Measurements from ENCODE around the gene CHRDL2.

The CHRDL2 gene, protein sequence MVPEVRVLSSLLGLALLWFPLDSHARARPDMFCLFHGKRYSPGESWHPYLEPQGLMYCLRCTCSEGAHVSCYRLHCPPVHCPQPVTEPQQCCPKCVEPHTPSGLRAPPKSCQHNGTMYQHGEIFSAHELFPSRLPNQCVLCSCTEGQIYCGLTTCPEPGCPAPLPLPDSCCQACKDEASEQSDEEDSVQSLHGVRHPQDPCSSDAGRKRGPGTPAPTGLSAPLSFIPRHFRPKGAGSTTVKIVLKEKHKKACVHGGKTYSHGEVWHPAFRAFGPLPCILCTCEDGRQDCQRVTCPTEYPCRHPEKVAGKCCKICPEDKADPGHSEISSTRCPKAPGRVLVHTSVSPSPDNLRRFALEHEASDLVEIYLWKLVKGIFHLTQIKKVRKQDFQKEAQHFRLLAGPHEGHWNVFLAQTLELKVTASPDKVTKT

DNA sequence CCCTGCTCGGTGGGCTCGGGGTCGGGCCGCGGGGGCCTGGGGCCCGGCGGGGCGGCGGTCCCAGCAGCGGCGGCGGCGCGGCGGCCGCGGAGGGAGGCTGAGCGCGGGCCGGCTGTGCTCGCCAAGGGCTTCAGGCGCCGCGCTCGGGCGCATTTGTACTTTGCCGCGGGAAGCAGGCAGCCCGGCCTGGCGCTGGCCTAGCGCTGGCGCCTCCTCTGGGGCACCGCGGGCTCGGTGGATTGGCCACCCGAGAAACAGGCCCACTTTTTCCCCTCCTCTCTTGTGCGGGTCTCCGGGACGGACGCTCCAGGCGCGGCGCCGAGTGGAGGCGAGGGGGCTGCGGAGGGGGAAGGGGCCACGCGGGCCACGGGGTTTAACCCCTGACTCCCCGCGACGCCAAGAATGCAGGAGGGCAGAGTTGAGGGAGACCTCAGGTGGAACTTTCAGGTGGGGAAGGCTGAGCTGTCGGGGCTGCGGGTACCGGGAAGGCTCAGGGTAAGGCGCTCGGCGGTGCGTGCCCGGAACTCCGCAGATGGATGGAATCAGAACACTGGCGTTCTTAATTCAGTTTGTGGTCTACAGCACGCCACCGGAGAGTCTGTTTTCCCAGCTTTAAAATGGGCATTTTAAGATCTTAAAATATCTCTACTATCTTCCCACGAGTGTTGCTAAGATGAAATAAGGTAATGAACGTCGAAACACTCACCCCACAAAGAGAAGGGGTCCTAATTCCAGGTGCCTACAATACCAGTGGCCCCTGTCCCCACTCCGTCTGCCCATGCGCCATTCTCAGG, at the start of gene CHRDL2:
Gene CHRDL2, minus strand, starts transcription at position 126 of the 794 bp plus-strand sequence. CDS start 538 bp downstream, outside the sequence.
- no peak within 1 kb of the TSS for H3K4me3 ChIP-seq (ENCODE audit: low read length in 2 of 2)

DNA sequence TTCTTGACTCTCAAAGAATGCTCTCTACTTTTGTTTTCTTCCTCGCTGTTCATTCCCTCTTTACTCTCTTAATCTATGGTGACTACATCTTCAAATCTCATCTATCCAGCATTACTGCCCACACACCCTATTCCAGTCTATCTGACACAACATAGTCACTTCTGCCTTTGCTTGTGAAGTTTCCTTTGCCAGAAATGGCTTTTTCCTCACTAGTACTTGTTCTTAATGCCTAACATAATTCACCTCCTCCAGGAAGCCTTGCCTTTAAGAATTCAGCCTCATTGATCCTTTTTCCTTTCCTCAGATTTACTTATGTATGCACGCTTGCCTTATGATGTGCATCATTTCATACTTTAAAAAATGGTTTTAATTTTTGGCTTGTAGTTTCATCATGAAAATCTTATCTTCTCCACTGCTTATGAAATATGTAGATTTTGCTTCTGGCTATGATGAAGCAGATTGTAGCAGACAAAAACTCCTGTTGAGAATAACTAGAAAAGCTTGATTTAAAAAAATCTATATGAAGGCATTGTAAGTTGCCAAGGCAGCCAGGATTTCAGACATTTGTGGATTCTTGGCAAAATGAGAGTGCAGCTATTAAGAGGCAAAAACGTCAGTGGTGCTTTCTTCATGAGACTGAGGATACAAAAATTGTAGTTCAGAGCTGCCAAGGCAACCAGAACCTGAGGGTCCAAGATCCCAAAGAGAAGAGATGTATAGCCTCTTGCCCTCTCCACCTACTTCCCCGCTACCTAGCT, 49.2 kb upstream of the CHRDL2 start:
- peaks cover 6% of the 10 kb centered on the region in 2 donors for H3K4me1 ChIP-seq (ENCODE audit: control insufficient read depth in 2 of 2, insufficient read depth in 2 of 2, low read length in 2 of 2)

More for the DNA sequence above, at the start of gene CHRDL2:
- no peaks in the 10 kb centered on the region for H3K36me3 ChIP-seq (ENCODE audit: control insufficient read depth in 2 of 2, insufficient read depth in 2 of 2, low read length in 2 of 2)
- H3K9me3 ChIP-seq (ENCODE audit: control insufficient read depth in 2 of 2, low read length in 2 of 2) = no peaks in the 10 kb centered on the region
- H3K4me1 ChIP-seq (ENCODE audit: control insufficient read depth in 2 of 2, insufficient read depth in 2 of 2, low read length in 2 of 2) = no peaks in the 10 kb centered on the region
- H3K27me3 ChIP-seq (ENCODE audit: control insufficient read depth in 2 of 2, insufficient read depth in 2 of 2, low read length in 2 of 2) = peaks cover 21 to 36% of the 10 kb centered on the region in 2 donors
- H3K9ac ChIP-seq (ENCODE audit: low read depth in 1 of 2, low read length in 2 of 2) = no peak within 1 kb of the TSS
- no peak within 1 kb of the TSS for H3K27ac ChIP-seq (ENCODE audit: low read depth in 2 of 2, low read length in 2 of 2)

DNA sequence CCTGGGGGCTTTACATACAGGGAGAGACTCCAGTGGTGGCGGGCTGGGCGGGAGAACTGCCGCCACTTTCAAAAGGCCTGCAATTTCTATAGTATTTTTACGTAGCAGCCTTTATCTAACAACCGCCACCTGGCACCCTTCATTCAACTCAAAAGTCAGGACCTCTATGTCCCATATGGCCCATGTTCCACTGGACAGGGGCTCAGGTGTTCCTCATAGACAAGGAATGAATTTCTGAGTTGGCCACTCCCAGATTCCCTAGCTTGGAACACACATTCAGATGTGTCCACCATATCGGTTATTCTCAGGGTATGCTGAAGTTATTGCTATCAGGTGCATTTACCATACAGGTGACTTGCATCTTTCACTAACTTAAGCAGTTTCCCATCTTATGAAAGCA, 47.4 kb upstream of the CHRDL2 start:
- H3K36me3 ChIP-seq (ENCODE audit: control insufficient read depth in 2 of 2, insufficient read depth in 2 of 2, low read length in 2 of 2) = no peaks in the 10 kb centered on the region
- peaks cover 3 to 6% of the 10 kb centered on the region in 2 donors for H3K4me1 ChIP-seq (ENCODE audit: control insufficient read depth in 2 of 2, insufficient read depth in 2 of 2, low read length in 2 of 2)
- no peaks in the 10 kb centered on the region for H3K27me3 ChIP-seq (ENCODE audit: control insufficient read depth in 2 of 2, insufficient read depth in 2 of 2, low read length in 2 of 2)
- no peaks in the 10 kb centered on the region for H3K9me3 ChIP-seq (ENCODE audit: control insufficient read depth in 2 of 2, low read length in 2 of 2)
- no peak overlapping the region for H3K27ac ChIP-seq (ENCODE audit: low read depth in 2 of 2, low read length in 2 of 2)
- no peak overlapping the region for H3K9ac ChIP-seq (ENCODE audit: low read depth in 1 of 2, low read length in 2 of 2)
- H3K4me3 ChIP-seq (ENCODE audit: low read length in 2 of 2) = no peak overlapping the region

More for the DNA sequence above, 49.2 kb upstream of the CHRDL2 start:
- Histone ChIP-seq H3K27me3 (ENCODE audit: control insufficient read depth in 2 of 2, insufficient read depth in 2 of 2, low read length in 2 of 2) (no peaks in the 10 kb centered on the region), H3K27ac (ENCODE audit: low read depth in 2 of 2, low read length in 2 of 2) (no peak overlapping the region), H3K36me3 (ENCODE audit: control insufficient read depth in 2 of 2, insufficient read depth in 2 of 2, low read length in 2 of 2) (no peaks in the 10 kb centered on the region), H3K9me3 (ENCODE audit: control insufficient read depth in 2 of 2, low read length in 2 of 2) (no peaks in the 10 kb centered on the region), H3K9ac (ENCODE audit: low read depth in 1 of 2, low read length in 2 of 2) (no peak overlapping the region), H3K4me3 (ENCODE audit: low read length in 2 of 2) (no peak overlapping the region)

DNA sequence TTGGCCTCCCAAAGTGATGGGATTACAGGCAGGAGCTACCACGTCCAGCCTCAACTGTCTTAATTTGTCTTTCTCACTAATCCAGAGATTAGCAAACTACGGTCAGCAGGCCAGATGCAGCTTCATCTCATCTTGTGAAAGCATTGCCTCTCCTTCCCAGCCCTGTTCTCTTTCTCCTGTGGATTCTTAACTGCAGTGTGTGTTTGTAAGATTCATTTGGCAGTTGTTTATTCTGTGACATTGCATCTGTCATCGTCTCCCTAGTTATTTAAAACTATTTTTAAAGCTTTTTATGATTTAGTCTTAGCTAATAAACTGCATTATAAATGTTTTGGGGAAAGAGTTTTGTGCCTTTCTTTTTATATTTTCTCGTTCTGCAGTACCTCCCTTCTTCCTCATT, 46.7 kb upstream of the CHRDL2 start:
- peaks cover 1 to 6% of the 10 kb centered on the region in 2 donors for H3K4me1 ChIP-seq (ENCODE audit: control insufficient read depth in 2 of 2, insufficient read depth in 2 of 2, low read length in 2 of 2)
- H3K36me3 ChIP-seq (ENCODE audit: control insufficient read depth in 2 of 2, insufficient read depth in 2 of 2, low read length in 2 of 2) = no peaks in the 10 kb centered on the region
- no peak overlapping the region for H3K27ac ChIP-seq (ENCODE audit: low read depth in 2 of 2, low read length in 2 of 2)
- H3K4me3 ChIP-seq (ENCODE audit: low read length in 2 of 2) = no peak overlapping the region
- no peaks in the 10 kb centered on the region for H3K27me3 ChIP-seq (ENCODE audit: control insufficient read depth in 2 of 2, insufficient read depth in 2 of 2, low read length in 2 of 2)
- no peak overlapping the region for H3K9ac ChIP-seq (ENCODE audit: low read depth in 1 of 2, low read length in 2 of 2)
- no peaks in the 10 kb centered on the region for H3K9me3 ChIP-seq (ENCODE audit: control insufficient read depth in 2 of 2, low read length in 2 of 2)

DNA sequence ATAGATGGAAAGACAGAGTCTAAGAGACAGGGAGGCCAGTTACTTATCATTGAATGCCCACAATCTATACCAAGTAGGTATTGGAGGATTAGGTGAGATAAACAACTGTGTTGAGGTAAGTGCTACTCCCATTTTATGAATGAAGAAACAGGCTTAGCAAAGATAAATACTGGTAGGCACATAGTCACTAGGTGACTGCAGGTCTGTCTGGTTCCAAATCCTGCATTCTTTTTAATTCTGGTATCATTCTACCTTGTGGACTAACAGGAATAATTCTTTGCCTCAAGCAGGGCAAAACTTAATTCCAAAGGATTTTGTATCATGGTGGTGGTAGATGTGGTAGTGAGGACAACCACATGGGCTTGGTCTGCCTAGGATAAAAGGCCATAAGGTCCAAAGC, 45.8 kb upstream of the CHRDL2 start:
- Histone ChIP-seq H3K9me3 (ENCODE audit: control insufficient read depth in 2 of 2, low read length in 2 of 2) (no peaks in the 10 kb centered on the region), H3K9ac (ENCODE audit: low read depth in 1 of 2, low read length in 2 of 2) (no peak overlapping the region), H3K4me3 (ENCODE audit: low read length in 2 of 2) (no peak overlapping the region), H3K27me3 (ENCODE audit: control insufficient read depth in 2 of 2, insufficient read depth in 2 of 2, low read length in 2 of 2) (no peaks in the 10 kb centered on the region), H3K36me3 (ENCODE audit: control insufficient read depth in 2 of 2, insufficient read depth in 2 of 2, low read length in 2 of 2) (no peaks in the 10 kb centered on the region), H3K4me1 (ENCODE audit: control insufficient read depth in 2 of 2, insufficient read depth in 2 of 2, low read length in 2 of 2) (peaks cover 0 to 3% of the 10 kb centered on the region in 2 donors), H3K27ac (ENCODE audit: low read depth in 2 of 2, low read length in 2 of 2) (no peak overlapping the region)

DNA sequence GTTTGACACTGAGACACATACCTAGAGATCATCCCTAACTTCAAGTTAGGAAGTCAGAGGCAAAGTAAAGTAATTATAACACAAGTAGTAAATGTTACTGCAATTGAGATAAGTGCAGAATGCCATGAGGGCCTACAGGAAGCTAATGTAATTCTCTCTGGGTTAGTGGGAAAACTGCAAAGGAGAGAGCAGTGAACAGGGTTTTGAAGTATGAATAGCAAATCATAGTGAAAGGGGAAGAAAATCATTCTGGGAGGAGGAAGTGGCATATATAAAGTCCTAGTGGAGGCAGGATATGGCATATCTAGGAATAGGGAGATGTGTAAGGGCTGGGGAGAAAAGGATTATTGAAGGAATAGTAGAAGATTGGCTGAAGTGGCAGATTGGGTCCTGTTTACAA, 45.3 kb upstream of the CHRDL2 start:
- Histone ChIP-seq H3K9me3 (ENCODE audit: control insufficient read depth in 2 of 2, low read length in 2 of 2) (no peaks in the 10 kb centered on the region), H3K27me3 (ENCODE audit: control insufficient read depth in 2 of 2, insufficient read depth in 2 of 2, low read length in 2 of 2) (no peaks in the 10 kb centered on the region), H3K4me3 (ENCODE audit: low read length in 2 of 2) (no peak overlapping the region), H3K36me3 (ENCODE audit: control insufficient read depth in 2 of 2, insufficient read depth in 2 of 2, low read length in 2 of 2) (no peaks in the 10 kb centered on the region), H3K4me1 (ENCODE audit: control insufficient read depth in 2 of 2, insufficient read depth in 2 of 2, low read length in 2 of 2) (peaks cover 0 to 3% of the 10 kb centered on the region in 2 donors), H3K9ac (ENCODE audit: low read depth in 1 of 2, low read length in 2 of 2) (no peak overlapping the region), H3K27ac (ENCODE audit: low read depth in 2 of 2, low read length in 2 of 2) (no peak overlapping the region)

DNA sequence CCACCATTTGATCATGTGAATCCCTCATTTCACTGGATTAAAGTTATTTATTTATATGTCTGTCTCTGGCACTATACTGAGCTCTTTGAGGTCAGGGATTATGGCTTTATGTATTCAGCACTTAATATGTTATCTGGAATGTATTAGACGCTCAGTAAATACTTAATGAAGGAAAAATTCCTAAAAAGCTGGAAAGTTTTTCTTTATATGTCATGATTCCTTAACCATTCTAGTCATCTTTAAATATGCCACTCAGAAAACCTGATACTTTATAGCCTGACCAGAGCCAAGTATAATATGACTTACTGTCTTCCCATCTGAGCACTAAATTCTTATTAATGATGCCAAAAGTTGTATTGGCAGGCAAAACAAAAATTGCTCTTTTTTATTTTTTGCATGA, 44.5 kb upstream of the CHRDL2 start:
- Histone ChIP-seq H3K9ac (ENCODE audit: low read depth in 1 of 2, low read length in 2 of 2) (no peak overlapping the region), H3K27ac (ENCODE audit: low read depth in 2 of 2, low read length in 2 of 2) (no peak overlapping the region), H3K36me3 (ENCODE audit: control insufficient read depth in 2 of 2, insufficient read depth in 2 of 2, low read length in 2 of 2) (no peaks in the 10 kb centered on the region), H3K27me3 (ENCODE audit: control insufficient read depth in 2 of 2, insufficient read depth in 2 of 2, low read length in 2 of 2) (no peaks in the 10 kb centered on the region), H3K9me3 (ENCODE audit: control insufficient read depth in 2 of 2, low read length in 2 of 2) (no peaks in the 10 kb centered on the region), H3K4me1 (ENCODE audit: control insufficient read depth in 2 of 2, insufficient read depth in 2 of 2, low read length in 2 of 2) (peaks cover 0 to 3% of the 10 kb centered on the region in 2 donors), H3K4me3 (ENCODE audit: low read length in 2 of 2) (no peak overlapping the region)

DNA sequence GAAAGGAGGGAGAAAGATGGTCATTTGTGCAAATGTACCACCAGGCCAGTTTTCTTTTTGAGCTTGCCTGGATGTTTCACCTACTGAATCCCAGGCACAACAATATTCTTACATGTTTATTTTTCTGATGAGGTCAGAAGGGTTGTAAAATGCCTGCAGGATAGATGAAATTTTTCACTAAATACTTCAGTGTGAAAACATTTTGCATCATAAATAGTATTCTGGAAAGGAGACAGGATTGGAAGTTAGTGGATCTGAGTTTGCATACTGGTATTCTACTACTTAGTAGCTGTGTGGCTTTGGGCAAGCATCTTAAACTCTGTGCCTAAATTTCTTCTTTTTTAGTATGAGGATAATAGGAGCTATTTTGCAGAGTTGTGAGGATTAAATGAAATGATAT, 42.2 kb upstream of the CHRDL2 start:
- Histone ChIP-seq H3K4me1 (ENCODE audit: control insufficient read depth in 2 of 2, insufficient read depth in 2 of 2, low read length in 2 of 2) (peaks cover 0 to 3% of the 10 kb centered on the region in 2 donors), H3K27ac (ENCODE audit: low read depth in 2 of 2, low read length in 2 of 2) (no peak overlapping the region), H3K9ac (ENCODE audit: low read depth in 1 of 2, low read length in 2 of 2) (no peak overlapping the region), H3K4me3 (ENCODE audit: low read length in 2 of 2) (no peak overlapping the region), H3K9me3 (ENCODE audit: control insufficient read depth in 2 of 2, low read length in 2 of 2) (no peaks in the 10 kb centered on the region), H3K27me3 (ENCODE audit: control insufficient read depth in 2 of 2, insufficient read depth in 2 of 2, low read length in 2 of 2) (no peaks in the 10 kb centered on the region), H3K36me3 (ENCODE audit: control insufficient read depth in 2 of 2, insufficient read depth in 2 of 2, low read length in 2 of 2) (no peaks in the 10 kb centered on the region)

DNA sequence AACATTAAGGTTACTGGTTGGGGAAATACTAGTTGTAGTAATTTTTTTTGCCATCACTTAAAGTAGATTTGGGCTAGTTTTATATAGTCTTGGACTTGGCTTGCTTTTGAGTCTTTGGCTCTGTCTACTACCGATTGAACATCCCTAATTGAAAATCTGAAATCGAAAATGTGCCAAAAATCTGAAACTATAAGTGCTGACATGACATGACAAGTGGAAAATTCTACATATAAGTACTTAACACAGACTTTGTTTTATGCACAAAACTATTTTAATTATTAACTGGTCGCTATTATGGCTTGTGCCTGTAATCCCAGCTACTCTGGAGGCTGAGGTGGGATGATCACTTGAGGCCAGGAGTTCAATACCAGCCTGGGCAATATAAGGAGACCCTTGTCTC, 39.9 kb upstream of the CHRDL2 start:
- Histone ChIP-seq H3K27me3 (ENCODE audit: control insufficient read depth in 2 of 2, insufficient read depth in 2 of 2, low read length in 2 of 2) (no peaks in the 10 kb centered on the region), H3K9me3 (ENCODE audit: control insufficient read depth in 2 of 2, low read length in 2 of 2) (no peaks in the 10 kb centered on the region), H3K9ac (ENCODE audit: low read depth in 1 of 2, low read length in 2 of 2) (no peak overlapping the region), H3K4me1 (ENCODE audit: control insufficient read depth in 2 of 2, insufficient read depth in 2 of 2, low read length in 2 of 2) (no peaks in the 10 kb centered on the region), H3K36me3 (ENCODE audit: control insufficient read depth in 2 of 2, insufficient read depth in 2 of 2, low read length in 2 of 2) (no peaks in the 10 kb centered on the region), H3K4me3 (ENCODE audit: low read length in 2 of 2) (no peak overlapping the region), H3K27ac (ENCODE audit: low read depth in 2 of 2, low read length in 2 of 2) (no peak overlapping the region)

DNA sequence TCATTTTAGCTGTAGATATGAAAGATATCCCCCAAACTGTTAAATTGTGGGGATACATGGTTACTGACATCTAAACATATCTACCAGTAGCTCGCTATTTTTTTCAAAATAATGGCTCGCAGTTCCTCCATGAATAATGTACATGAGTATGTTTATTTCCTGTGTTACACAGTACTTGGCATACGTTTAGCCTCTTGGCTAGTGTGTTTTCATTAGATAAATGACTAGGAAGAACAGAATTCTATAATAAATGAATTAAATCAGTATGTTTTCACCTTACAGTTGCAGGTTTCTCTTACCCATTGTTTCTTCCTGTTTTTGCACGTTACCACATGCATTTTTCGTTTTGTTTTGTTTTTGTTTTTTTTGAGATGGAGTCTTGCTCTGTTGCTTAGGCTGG, 39.2 kb upstream of the CHRDL2 start:
- Histone ChIP-seq H3K4me3 (ENCODE audit: low read length in 2 of 2) (no peak overlapping the region), H3K27me3 (ENCODE audit: control insufficient read depth in 2 of 2, insufficient read depth in 2 of 2, low read length in 2 of 2) (no peaks in the 10 kb centered on the region), H3K4me1 (ENCODE audit: control insufficient read depth in 2 of 2, insufficient read depth in 2 of 2, low read length in 2 of 2) (no peaks in the 10 kb centered on the region), H3K9me3 (ENCODE audit: control insufficient read depth in 2 of 2, low read length in 2 of 2) (no peaks in the 10 kb centered on the region), H3K36me3 (ENCODE audit: control insufficient read depth in 2 of 2, insufficient read depth in 2 of 2, low read length in 2 of 2) (no peaks in the 10 kb centered on the region), H3K27ac (ENCODE audit: low read depth in 2 of 2, low read length in 2 of 2) (no peak overlapping the region), H3K9ac (ENCODE audit: low read depth in 1 of 2, low read length in 2 of 2) (no peak overlapping the region)
